ENCODE measurements around the gene PCBP3. TPM values are rescaled to one million over a fixed set of nuclear protein-coding genes. Genes with fewer than 3 reads are reported as not detected.
"Not testable (repeated sequence)": the region's sequence is repeated elsewhere in the genome, so short reads cannot be mapped to it uniquely, and the experiment has no call there.

PCBP3 gene
- polyA plus RNA-seq, 3 donors: 1.1 to 1.7 (median 1.4) TPM

DNA sequence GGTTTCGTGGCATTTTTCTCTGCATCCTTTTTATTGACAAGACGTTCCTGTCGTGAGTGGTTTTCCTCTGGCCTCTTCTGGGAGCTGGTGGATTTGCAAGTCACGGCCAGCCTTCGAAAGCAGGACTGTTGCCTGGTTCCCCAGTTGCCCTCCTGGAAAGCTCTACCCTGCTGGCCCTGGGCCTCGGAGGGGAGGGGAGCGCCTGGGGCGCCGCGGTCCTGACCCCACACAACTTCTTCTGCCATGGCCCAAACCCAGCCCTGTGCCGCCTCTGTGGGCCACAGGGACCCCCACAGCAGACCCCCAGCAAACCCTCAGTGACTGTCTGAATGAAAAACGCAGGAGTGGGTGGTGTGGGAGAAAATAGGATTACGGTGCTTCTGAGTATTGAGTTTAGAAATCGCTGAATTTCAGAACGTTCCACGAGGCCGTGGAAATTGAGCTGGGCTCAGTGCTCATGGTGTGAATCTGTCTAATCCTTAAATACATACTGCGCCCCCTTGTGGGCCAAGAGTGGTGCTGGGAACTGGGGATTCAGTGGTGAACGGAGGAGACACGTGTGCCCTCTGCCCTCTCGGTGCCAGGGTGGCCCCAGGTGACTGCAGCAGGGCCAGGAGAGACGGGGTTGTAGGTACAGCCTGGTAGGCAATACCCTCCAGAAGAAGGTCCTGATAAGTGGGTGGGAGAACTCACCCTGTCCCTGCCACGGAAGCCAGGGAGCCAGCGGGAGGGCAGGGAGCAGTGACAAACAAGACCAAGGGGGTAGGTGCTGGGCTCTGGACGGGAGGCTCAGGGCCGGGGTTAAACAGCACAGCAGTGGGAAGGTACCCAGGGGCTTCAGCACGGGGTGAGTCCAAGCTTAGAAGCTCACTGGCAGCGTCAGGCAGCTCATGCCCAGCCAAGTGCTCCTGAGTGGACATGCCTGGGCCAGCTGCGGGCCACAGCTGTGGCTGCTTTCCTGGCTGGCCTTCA, 236.9 kb downstream of the PCBP3 start:
- no peak for DNase-seq (ENCODE audit: low read depth in 3 of 3, low spot score in 2 of 3)

GRCh38 chr21:45882645-45883044, 239.1 kb downstream of the PCBP3 start:
- DNase-seq (ENCODE audit: low read depth in 3 of 3, low spot score in 2 of 3): no peak

- no peak for DNase-seq (ENCODE audit: low read depth in 3 of 3, low spot score in 2 of 3)
These were observed 239.6 kb downstream of the PCBP3 start for GRCh38 chr21:45883090-45883489.

GRCh38 chr21:45885597-45885929, 242.0 kb downstream of the PCBP3 start:
- no peak for DNase-seq (ENCODE audit: low read depth in 3 of 3, low spot score in 2 of 3)

DNA sequence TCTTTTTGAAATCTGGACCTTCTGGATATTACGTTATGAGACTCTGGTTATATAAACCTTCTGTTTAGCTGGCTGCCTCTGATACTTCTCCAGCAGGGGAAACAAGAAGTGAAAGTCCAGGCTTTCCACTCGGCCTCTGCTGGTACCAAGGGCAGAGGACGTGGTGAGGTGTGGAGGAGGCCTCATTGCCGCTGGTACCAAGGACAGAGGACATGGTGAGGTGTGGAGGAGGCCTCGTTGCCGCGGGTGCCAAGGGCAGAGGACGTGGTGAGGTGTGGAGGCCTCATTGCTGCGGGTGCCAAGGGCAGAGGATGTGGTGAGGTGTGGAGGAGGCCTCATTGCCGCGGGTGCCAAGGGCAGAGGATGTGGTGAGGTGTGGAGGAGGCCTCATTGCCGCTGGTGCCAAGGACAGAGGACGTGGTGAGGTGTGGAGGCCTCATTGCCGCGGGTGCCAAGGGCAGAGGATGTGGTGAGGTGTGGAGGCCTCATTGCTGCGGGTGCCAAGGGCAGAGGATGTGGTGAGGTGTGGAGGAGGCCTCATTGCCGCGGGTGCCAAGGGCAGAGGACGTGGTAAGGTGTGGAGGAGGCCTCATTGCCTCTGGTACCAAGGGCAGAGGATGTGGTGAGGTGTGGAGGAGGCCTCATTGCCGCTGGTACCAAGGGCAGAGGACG, 242.5 kb downstream of the PCBP3 start:
- not testable (repeated sequence) for DNase-seq (ENCODE audit: low read depth in 3 of 3, low spot score in 2 of 3)

DNA sequence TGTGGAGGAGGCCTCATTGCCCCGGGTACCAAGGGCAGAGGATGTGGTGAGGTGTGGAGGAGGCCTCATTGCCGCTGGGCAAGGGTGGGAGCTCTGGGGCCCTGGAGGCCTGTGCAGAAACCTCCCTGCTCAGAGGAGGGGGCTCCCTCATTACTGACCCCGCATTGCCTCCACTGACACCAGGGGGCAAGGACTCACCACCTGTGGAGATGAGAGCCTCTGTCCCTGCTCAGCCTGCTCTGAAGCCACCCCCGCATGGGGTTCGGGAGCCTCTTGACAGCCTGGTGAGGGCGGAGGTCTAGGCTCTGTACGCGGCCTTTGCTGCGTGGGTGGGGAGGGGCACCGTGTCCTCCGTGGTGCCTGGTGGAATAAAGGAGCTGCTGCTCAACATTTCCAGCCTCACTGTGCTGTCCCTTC, 243.1 kb downstream of the PCBP3 start:
- DNase-seq (ENCODE audit: low read depth in 3 of 3, low spot score in 2 of 3): no peak

DNA sequence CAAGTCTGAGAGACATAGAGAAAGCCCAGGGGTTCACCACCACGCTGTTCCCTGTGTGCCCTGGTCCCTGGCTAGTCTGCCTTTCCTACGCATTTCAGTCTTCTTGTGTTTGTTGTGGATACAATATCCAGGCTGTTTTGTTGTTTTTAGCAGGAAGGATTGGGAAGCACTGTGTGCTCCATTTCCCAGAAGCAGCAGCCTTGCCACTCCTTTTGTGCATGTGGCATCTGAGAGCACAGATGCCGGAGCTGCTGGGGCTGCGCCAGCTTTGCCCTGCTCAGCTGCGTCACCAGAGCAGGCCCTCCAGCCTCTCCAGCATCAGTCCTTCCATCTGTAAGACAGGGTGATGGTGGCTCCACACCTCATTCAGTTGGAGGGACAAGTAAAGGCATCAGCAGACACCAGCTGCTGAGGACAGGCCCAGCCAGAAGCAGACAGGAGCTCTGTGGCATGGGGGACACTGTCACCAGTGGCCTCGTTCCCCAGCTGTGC, 243.6 kb downstream of the PCBP3 start:
- no peak for DNase-seq (ENCODE audit: low read depth in 3 of 3, low spot score in 2 of 3)

DNA sequence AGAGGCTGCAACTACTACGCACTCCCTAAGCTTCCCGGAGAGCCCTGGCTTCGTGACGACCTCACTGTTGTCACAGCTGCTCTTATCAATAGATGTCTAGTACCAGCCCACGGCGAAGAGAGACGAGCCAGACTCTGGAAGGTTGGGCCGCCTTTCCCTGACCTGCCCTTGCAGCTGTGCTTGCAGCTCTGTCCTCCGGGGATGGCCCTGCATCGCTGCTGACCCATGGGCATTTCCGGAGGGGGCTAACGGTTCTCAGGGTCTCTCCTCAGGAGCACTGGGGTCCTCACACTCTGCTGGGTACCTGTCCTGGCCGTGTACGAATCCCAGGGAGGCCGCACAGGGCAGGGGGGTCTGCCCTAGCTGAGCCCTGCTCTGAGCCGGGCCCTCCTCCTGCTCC, 244.3 kb downstream of the PCBP3 start:
- DNase-seq (ENCODE audit: low read depth in 3 of 3, low spot score in 2 of 3): no peak

DNA sequence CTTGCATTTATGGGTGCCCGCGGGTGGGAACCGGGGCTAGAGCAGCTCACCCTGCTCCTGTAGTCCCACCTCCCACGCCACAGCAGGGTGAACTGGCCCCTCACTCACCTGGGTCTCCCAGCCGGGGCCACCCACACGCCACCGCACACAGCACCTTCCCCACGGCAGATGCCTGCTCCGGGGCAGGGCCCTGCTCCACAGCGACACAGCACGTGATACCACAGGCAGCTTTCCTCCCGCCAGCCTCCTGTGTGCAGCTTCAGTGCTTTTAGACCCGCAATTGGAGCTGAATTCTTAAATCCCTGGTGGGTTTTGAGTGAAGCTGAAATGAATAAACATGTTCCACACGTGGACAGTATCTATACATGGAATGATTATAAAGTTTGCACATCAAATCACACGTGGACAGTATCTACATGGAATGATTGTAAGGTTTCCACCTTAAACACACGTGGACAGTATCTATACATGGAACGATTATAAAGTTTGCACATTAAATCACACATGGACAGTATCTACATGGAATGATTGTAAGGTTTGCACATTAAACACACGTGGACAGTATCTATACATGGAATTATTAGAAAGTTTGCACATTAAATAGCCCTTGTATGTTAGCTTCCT, 245.0 kb downstream of the PCBP3 start:
- DNase-seq (ENCODE audit: low read depth in 3 of 3, low spot score in 2 of 3): no peak

DNA sequence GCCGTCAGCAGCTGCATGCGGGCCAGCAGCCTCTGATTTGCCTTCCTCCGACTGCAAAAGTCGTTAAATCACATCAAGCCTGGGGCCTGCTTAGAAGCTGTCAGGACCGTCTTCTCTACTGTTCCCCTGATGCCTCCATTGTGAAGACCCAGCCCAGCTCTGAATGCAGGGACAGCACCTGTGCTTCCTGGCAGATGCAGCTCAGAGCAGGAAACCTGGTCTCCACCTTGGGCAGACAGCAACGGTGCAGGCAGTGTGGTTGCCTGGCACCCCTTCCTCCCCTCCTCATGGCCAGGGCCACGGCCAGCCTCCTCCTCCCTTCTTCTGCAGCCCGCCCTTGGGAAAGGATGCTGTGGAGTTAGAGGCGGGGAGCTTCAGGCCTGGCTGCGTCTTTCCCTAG, 245.7 kb downstream of the PCBP3 start:
- DNase-seq (ENCODE audit: low read depth in 3 of 3, low spot score in 2 of 3): no peak

GRCh38 chr21:45889961-45890360, 246.4 kb downstream of the PCBP3 start:
- no peak for DNase-seq (ENCODE audit: low read depth in 3 of 3, low spot score in 2 of 3)

- DNase-seq (ENCODE audit: low read depth in 3 of 3, low spot score in 2 of 3): no peak
These were observed 248.0 kb downstream of the PCBP3 start for GRCh38 chr21:45891388-45892155.

- DNase-seq (ENCODE audit: low read depth in 3 of 3, low spot score in 2 of 3): no peak
These were observed 248.8 kb downstream of the PCBP3 start for GRCh38 chr21:45892156-45892915.

DNA sequence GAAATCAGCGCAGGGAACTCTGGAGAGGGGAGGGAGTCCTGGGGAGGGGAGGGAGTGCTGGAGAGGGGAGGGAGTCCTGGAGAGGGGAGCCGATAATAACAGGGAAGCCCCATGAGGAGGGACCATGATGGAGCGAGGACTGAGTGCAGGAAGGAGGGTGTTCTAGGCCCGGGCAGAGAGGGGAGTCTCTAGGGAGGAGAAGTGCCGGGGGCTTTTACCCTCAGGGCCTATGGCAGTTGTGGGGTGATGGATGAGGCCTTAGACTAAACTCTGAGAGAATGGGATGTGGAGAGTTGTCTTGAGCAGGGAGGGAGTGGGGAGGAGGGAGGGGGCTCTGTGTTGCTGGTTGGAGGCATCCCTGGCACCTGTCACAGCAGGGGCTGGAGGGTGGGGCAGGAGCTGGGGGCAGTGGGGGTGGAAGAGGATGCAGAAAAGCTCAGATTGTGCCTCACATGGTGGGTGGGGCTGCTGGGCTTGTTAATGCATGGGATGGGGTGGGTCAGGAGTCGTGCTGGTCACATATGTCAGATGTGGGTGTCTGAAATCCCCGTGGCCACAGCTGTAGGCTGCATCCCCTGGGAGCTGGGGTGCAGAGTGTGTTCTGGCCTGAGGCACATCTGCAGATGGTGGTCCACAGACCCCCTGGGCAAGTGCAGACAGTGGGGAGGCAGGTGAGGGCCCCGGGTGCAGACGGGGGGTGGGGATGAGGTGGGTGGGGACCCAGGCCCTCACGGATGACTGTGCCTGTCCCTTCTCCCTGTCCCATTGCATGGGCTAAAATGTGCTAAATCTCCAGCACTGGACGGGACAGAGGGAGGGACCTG, 249.6 kb downstream of the PCBP3 start:
- no peak for DNase-seq (ENCODE audit: low read depth in 3 of 3, low spot score in 2 of 3)

DNA sequence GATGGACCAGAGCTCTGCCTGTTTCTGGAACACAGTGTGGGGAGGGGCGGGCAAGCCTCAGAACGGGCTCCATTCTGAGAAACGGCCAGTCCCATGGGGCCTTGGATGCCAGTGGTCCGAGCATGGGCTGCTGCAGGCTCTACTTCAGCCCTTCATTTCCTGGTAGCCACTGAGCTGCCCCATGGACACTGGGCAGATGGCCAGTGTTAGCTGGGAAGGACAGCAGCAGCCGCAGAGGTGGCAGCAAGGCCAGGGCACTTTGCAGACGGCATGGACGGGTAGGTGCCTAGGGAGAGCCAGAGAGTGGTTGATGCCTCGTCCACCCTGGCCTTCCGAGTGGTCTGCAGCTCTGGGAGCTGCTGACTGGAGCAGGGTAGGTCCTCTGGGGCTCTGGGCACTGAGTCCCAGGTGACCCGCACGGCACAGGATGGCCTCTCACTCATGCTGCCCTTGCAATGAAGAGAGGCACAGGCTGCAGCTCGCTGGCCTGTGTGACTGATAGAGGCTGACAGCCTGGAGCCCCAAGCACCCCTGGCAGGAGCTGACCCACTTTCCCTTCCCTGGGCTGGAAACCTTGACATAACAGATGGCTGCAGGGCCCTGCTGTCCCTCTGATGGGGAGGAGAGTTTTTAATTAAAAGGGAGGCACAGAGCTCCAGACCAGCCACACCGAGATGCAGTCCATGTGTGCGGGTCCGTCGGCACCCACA, 250.4 kb downstream of the PCBP3 start:
- no peak for DNase-seq (ENCODE audit: low read depth in 3 of 3, low spot score in 2 of 3)

DNA sequence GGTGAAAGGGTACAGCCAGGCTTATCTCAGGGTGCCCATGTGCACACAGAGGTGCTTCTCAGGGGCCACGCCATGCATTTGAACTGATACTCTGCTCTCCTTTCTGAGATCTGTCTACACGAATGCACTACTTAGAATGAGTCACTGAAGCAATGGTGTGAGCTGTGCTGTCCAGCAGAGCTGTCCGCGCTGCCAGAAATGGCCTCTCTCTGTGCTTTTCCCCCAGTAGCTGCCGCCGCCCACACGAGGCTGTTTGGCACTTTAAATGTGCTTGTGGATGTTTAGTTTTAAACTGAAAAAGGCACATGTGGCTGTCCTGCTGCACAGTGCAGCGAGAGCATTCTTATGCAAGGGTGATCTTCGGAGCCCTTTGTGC, 250.9 kb downstream of the PCBP3 start:
- no peak for DNase-seq (ENCODE audit: low read depth in 3 of 3, low spot score in 2 of 3)

- no peak for DNase-seq (ENCODE audit: low read depth in 3 of 3, low spot score in 2 of 3)
These were observed 251.6 kb downstream of the PCBP3 start for GRCh38 chr21:45894906-45895777.

Measured in right renal cortex interstitium (tissue), 3 donors.